OCI-M2 (cell line): ENCODE results near the gene ARMC6.

Experiments
- DNase-seq: peaks from one replicate; lab custom pipeline; 2025; ENCODE audit not compliant: unreplicated experiment; lab: John Stamatoyannopoulos, UW

Gene ARMC6

DNA sequence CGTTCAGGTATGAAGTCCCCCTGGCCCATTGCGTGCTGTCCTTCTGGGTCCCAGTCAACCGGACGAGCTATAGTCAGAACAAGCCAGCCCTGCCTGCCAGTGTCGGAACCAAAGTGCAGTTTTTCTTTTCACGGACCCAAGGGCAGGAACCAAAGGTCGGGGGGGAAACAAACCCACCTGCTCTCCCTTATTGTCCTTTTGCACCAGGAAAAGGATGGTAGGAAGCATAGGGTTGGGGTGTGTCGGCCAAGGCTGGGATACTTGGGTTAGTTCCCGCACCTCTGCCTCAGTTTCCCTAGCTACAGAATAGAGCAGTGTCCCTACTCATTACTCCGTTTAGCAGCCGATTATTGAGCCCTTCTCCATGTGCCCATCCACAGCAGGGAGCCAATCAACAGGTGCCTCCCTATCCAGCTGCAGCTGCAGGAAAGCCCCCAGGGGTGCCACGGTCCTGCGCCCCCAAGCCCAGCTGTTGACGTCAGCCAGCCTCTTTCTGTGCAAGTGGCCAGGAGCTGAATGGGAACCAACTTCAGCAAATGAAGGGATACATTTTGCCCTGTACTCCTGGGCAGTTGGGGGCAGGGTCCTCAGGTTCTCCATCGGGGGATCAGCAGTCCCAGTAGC is 21.0 kb downstream of the ARMC6 start:
- no peak for DNase-seq

DNA sequence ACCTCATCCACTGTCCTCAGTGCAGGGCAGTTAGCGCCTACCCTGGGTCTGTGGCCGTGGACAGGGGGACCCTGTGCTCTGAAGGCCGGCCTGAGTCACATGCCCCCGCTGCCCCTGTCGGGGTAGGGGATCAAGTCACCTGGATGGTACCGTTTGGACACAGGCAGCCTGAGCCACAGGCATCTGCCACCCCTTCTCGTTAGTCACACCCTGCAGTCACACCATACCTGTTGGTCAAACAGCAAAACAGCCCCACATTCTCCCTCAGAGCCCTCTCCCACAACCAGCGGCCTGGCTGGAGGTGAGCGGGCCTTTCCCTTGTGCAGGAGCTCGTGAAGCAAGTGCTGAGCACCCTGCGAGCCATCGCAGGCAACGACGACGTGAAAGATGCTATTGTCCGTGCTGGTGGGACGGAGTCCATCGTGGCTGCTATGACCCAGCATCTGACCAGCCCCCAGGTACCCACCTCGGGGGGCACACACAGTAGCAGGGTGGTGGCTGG is 21.6 kb downstream of the ARMC6 start:
- no peak for DNase-seq

DNA sequence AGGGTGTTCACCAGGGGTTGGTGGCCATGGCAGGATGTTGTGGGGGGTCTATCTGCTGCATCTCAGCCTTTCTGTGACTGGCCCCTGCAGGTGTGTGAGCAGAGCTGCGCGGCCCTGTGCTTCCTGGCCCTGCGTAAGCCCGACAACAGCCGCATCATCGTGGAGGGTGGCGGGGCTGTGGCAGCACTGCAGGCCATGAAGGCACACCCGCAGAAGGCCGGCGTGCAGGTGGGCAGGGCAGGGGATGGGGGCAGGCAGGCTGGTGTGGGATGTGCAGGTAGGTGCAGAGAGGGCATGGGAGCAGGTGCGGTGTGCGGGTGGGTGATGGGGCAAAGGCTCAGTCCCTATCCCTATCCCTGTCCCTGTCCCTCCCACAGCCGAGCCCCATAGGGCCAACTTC is 22.3 kb downstream of the ARMC6 start:
- no peak for DNase-seq

DNA sequence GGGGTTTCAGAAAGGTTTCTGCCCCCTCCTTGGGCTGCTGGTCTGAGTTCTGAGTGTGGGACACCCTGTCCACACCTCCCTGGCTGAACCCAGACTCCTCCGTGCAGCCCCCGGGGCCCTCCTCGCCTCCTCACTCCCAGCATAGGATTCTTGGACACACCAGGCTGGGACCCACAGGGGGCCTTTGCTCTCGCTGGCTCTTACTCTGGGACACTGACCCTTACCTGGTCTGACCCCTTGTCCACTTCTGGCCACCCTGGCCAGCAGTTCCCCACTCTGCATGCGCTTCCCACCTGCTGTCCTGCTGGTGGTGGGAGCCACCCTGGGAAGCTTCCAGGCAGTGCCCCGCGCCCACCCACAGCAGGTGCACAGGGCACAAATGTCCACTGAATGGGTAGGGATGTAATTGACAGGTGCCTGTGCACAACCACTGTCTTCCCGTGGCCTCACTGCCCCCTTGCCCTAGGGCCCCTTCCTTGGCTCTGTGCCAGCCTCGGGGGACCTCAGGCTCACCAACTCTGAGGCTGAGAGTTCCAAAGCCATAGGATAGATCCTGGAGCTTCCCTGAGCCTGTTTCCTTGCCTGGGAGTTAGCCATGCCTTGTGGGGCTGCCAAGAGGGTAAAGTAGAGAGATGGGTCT is 23.4 kb downstream of the ARMC6 start:
- DNase-seq = no peak

DNA sequence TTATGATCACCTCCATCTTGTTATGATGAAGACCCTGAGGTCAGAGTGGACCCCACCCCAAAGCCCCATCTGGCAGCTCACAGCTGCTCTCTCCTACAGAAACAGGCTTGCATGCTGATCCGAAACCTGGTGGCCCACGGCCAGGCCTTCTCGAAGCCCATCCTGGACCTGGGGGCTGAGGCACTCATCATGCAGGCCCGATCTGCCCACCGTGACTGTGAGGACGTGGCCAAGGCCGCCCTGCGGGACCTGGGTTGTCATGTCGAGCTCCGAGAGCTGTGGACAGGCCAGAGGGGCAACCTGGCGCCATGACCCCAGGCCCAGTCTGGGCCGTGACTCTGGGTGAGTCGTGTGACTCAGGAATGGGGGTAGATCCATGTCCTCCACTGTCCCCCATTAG is 23.9 kb downstream of the ARMC6 start:
- DNase-seq = no peak

DNA sequence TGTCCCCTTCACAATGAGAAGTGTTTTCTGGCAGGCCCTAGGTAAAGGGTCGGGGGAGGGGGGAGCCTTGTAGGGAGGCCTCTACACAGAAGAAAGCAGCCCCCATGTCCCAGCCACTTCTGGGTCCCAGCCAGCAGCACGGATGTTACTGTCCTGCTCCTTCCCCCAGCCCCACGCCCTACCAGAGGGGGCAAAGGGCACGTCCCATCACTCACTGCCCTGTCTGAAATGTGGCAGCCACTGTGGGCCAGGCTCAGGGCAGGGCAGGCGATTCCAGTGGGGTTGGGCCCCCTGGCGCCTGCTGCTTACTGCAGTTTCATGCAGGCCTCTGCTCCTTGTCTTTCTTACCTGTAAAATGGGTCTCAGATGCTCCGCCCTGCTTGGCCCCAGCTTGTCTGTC is 24.3 kb downstream of the ARMC6 start:
- no peak for DNase-seq

DNA sequence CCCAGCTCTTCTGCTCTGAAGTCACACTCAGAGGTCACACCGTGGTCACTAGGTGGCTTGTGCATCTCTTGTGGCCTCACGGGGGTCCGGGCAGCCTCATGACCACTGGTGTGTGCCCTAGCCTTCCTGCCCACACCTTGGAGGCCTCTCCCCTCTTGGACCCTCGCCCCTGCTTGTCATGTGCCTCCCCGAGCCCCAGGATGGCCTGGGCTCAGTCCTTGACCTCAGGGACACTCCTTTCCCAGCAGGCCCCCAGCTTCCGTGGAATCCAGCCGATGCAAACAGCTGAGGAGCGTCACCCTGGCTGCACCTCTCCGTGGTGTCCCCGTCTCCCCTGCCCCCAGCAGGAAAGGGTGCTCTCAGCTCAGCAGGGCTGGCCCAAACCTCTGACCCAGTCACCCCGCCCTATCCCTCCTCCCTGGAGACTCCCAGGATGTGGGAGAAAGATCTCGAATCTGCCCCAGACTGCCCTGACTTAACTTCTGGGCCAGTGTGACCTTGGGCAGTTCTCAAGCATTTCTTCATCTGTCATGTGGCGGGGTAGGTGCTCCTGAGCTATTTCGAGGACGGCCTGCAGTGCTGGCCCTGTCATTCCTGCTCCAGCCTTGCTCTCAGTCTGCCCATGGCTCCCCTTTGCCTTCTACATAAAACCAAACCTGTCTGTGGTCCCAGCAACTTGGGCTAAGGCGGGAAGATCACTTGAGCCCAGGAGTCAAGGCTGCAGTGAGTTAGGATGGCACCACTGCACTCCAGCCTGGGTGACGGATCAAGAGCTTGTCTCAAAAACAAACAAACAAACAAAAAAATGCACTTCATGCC is 25.8 kb downstream of the ARMC6 start:
- no peak for DNase-seq

DNA sequence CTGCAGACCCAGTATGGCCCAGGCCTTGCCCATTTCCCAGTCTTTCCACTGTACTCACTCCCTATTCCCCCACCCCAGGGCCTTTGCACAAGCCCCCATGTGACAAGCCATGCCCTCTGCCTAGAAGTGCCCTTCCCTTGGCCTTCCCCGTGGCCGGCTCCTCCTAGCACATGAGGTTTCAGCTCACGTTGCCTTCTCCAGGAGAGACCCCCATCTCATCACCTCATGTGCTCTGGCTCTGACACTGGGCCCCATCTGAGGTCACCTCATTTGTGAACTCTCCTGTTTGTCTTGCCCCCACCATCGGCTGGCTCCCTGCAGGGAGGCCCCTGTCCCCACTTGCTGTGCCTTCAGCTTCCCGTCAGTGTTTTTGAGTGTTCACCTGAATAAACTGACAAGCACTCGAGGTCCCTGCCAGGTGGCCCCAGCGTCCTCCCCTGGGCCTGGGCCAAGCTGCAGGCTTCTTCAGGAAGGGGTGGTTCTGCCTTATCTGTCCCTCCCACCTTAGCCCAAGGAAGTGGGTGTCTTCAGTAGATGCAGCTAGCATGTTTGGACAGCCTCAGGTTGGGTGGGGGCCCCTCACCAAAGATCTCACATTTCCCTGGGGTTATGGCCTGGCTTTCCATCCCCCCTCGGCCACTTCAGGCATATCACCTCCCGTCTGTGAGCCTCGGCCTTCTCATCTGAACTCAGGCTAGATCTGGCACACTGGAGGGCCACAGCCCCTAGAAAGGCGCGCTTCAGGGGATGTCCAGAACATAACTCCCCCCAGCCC is 26.6 kb downstream of the ARMC6 start:
- DNase-seq = peak; percentile 79

DNA sequence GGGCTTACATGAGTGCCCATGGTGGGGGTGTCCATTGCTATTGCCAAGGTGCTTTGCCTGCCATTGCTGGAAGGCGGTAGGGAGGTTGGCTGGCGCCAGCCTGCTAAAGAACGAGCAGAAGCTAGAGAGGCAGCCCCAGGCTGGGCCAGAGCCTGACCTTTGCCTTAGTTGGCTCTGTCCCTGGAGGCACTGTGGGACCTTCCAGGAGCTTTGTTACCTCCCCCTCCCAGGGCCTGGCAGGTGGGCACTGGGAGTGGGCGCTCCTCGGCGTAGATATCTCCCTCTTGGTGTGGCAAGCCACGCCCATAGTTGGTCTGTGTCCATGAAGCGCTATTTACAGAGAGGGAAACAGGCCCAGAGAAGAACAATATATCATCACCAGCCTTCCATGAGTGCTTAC is 28.1 kb downstream of the ARMC6 start:
- no peak for DNase-seq

DNA sequence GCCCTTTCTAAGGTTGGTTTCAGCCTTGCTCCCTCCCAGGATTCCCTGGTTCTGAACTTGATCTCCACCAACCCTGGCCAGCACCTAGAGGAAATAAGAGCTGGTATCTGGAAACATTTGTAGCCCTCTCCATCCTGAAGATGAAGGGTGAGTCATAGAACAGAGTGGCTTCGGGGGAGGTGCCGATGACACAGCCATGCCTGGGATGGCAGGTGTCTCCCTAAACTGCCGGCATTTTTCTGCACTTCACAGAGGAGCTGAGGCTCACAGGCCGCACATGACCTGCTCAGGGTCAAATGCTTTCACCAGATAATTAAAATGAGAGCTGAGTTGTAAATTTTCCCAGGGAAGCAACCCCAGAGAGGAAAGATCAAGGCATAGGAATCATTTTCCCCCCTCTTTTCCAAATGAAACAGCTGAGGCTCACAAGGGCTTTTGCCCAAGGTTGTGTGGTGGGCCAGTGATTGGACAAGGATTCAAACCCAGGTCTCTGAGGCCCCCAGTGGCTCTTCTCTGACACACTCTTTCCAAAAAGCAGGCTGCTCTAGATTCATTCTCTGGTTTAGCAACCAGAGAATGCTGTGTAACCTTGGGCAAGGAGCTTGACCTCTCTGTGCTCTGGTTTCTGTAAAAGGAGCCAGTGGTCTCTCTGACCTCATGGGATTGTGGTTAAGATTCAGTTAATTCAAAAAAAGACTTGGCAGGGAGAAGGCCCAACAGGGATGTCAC is 29.2 kb downstream of the ARMC6 start:
- DNase-seq = no peak

DNA sequence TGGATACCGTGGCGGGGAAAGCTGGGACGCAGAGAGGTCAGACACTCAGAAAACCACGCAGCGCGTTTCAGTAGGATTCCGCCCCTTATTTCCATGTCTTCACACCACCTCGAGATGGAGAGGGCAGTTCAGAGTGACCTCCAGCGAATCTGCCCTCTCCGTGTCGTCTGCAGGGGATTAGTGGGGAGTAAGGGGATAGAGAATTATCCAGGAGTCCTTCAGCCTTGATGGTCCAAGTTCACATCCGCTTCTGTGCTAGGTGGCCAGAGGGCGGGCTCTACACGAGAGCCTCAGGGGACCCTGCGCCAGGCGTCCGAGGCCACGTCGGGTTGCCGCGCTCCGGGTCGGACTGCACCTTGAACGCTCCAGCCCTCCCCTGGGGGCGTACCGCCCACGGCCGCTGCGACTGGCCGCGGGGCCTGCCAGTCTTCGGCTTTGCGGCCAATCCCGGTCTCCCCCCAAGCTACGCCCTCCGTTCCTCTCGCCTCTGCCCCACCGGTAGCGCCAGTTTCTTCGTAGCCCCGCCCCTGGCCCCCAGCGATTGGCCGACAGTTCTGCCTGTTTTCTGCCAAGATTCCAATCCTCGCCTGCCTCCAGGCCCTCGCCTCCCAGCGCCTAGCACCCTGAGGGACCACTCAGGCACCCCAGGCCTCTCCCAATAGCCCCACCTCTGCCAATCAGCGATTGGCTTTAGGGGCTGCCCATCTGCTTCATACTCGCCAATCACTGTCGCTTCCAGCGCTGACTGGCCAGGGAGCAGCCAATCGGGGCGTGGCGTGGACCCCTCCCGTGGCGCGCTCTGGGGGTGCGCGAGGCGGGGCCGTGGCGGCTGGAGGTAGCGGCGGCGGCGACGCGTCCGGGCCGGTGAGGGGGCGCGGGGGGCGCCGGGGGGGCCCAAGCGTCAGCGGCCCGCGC is 30.0 kb downstream of the ARMC6 start, which contains the start of gene SLC25A42:
Gene SLC25A42 (plus strand): TSS at position 812 of the 915 bp plus-strand sequence. CDS start 32,131 bp downstream, outside the sequence.
- DNase-seq = peak; percentile 96

DNA sequence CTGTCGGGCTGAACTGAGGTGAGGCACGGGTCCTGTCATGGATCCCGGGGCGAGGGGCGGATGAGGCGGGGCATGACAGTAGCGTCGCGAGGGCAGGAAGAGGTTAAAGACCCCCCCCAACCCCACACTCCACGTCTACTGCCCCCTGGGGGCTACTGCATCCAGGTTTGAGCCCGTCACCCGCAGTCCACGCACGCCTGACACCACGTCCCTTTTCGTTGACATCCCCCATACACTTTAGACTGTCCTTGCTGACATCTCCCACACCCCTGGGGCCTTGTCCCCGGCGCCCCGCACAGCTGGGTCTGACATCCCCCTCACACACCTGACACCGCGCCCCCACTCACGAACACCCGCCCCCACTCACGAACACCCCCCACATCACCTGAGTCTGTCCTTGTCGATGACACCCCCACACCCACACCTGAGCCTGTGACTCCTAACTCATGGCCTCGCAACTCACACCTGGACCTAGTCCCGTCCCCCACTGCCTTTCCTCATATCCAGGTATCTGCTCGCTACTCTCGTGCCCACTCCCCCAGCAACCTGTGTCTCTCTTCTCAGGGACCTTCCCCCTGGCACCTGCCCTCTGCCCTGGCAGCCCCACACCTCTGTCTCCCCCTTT is 30.8 kb downstream of the ARMC6 start:
- no peak for DNase-seq

DNA sequence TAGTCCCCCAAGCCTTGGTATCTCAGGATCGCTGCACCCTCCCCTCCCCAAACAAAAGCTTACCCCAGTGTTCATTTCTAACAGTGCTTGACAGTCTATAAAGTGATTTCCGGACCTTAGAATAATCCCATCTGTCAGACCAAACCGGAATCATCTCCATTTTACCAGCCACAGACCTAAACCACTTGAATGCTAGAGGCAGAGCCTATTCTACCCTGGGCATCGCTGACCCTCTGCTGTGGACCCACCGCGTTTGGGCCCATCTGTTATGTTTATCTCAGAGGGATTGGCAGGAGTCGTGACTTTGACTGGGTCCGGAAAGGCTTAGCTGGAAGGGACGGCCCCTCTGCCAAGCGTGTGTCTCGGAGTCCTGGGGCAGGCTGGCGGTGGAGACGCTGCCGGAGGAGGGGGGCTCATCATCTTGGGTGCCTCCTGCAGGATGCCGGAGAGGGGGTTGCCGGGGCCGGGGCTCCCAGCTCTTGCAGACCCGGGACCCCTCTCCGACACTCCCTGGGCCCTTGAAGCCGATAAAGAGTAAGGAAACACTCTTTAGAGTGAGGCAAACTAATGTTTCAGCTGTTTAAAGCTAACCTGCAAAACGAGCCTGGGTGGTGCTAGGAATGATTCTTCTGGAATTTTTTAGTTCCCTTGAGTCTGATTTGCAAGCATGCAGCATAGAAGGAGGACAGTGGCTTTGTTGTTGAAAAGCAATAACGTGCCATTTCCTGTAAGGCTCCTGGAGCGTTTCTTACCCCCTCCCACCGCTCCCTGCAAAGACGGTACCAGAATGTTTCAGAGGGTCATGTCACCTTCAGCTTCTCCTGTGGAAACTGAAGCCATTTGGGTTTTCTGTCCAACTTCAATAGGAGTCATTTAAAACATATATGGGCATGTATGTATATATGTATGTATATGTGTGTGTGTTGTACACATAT is 31.7 kb downstream of the ARMC6 start:
- no peak for DNase-seq

DNA sequence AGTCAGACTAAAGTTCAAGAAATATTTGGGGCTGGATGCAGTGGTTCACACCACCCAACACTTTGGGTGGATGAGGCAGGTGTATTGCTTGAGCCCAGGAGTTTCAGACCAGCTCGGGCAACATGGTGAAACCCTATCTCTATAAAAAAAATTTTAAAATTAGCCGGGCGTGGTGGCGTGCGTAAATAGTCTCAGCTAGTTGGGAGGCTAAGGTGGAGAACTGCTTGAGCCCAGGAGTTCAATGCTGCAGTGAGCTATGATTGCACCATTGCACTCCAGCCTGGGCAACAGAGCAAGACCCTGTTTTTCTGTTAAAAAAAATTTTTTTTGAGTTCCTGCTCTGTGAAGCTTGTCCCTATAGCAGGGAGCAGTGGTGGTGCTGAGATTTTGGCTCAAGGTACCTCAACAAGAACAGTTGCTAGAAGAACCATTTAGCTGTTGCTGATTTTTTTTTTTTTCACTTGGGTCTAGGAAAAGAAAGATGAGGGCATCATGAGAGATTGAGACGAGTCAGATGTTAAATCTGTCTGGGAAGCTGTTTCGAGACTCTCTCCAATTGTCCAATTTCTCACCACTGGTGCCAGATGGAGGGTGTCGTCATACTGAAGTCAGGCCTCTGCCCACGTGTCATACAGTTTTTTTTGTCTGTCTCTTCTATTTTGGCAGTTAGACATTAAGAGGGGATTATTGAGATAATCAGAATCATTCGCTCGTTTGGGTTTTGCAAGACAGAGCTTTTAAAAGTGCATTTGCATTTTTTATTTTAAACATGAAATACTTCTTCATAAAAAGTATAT is 34.1 kb downstream of the ARMC6 start:
- no peak for DNase-seq

DNA sequence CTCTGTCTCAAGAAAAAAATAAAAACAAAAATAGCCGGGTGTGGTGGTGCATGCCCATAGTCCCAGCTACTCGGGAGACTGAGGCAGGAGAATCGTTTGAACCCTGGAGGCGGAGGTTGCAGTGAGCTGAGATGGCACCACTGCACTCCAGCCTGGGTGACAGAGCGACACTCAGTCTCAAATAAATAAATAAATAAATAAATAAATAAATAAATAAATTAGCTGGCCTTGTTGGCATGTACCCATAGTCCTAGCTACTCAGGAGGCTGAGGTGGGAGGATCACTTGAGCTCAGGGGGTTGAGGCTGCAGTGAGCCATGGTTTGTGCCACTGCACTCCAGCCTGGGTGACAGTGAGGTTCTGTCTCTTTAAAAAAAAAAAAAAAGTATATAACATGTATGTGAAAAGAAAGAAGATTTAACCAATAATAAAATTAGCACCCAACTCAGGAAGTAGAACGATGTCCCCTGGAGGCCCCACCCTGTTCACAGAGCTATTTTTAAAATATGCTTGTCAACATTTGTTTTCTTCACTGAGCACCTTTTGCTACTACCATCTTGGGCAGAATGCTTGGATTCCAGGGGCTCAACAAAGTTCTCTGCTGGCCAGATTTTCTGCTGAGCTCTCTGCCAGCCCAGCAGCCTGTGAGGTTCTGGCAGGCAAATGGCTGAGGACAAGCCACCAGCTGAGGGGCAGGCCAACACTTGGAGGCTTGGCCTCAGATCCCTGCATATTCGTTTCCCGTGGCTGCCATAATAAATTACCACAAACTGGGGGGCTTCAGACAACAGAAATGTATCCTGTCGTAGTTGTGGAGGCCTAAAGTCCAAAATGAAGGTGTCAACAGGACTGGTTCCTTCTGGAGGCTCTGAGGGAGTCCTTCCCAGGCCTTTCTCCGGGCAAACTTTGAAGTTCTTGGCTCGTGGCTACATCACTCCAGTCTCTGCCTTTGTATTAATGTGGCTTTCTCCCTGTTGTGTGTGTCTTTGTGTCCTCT is 35.6 kb downstream of the ARMC6 start:
- DNase-seq = no peak

DNA sequence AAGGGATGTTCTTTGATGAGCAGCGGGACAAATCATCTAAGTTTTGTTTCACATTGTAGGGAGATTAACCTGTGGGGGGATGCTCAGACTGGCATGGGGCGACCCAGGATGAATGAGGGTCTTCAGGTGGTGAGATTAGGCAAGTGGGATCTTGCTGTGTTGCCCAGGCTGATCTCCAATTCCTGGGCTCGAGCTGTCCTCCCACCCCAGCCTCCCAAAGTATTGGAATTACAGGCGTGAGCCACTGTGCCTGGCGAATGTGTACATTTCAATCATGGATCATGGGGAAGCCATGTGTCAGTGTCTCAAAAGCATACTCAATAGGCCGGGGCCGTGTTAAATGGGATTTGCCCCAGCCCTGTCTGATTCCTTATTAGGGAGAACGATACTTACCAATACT is 38.5 kb downstream of the ARMC6 start:
- DNase-seq = no peak
